GM23338 (cell line): ENCODE data around the gene HS3ST6. TPM values are rescaled to one million over a fixed set of nuclear protein-coding genes. Genes with fewer than 3 reads are reported as not detected.

ENCODE experiments used
- ATAC-seq: fragments of 200-7000 bp; cut with Tn5 transposase; 3 replicates; pipeline ENCODE4 v1.9.1; 2020
- DNase-seq: peaks from one replicate; pipeline ENCODE4 v3.0.0-alpha.2; 2015; ENCODE audit warnings: low spot score
- H2AFZ ChIP-seq: fragments of 200-600 bp; sonication (generic); 2 replicates; pipeline ENCODE4 v1.8.0; 2016; ENCODE audit warnings: antibody characterized with exemption, mild to moderate bottlenecking, moderate library complexity
- H3F3A ChIP-seq: fragments of 200-600 bp; sonication (generic); replicated peaks from 2 replicates; pipeline ENCODE4 v1.8.0; 2017; ENCODE audit warnings: antibody characterized with exemption, mixed run types, low read depth
- H3K27ac ChIP-seq: fragments of 200-600 bp; sonication (generic); 2 replicates; pipeline ENCODE4 v1.6.1; 2016; ENCODE audit warnings: low read depth
- H3K27me3 ChIP-seq: fragments of 200-600 bp; sonication (generic); 2 replicates; pipeline ENCODE4 v1.8.0; 2016; ENCODE audit warnings: mild to moderate bottlenecking, mixed run types, moderate library complexity; ENCODE audit not compliant: insufficient read depth
- H3K36me3 ChIP-seq: fragments of 200-600 bp; sonication (generic); 2 replicates; pipeline ENCODE4 v1.8.0; 2016; ENCODE audit warnings: mild to moderate bottlenecking; ENCODE audit not compliant: insufficient read depth
- H3K4me1 ChIP-seq: fragments of 200-600 bp; sonication (generic); 2 replicates; pipeline ENCODE4 v1.8.0; 2016; ENCODE audit warnings: mild to moderate bottlenecking, moderate library complexity; ENCODE audit not compliant: insufficient read depth
- H3K4me2 ChIP-seq: fragments of 200-600 bp; sonication (generic); 2 replicates; pipeline ENCODE4 v1.7.1; 2017; ENCODE audit warnings: mixed run types
- H3K4me3 ChIP-seq: fragments of 200-600 bp; sonication (generic); 2 replicates; pipeline ENCODE4 v1.6.1; 2016; ENCODE audit warnings: mixed run types
- H3K79me2 ChIP-seq: fragments of 200-600 bp; sonication (generic); replicated peaks from 2 replicates; pipeline ENCODE4 v1.8.0; 2017; ENCODE audit warnings: mild to moderate bottlenecking; ENCODE audit not compliant: insufficient read depth
- H3K9me2 ChIP-seq: fragments of 200-600 bp; sonication (generic); 2 replicates; pipeline ENCODE4 v1.8.0; 2017; ENCODE audit not compliant: insufficient read depth
- H4K20me1 ChIP-seq: fragments of 200-600 bp; sonication (generic); replicated peaks from 2 replicates; pipeline ENCODE4 v1.8.0; 2017; ENCODE audit warnings: mild to moderate bottlenecking; ENCODE audit not compliant: insufficient read depth
- H3K27ac Mint-ChIP-seq: 2 replicates; pipeline ENCODE4 v1.8.0; 2020; ENCODE audit warnings: inconsistent platforms, mild to moderate bottlenecking, moderate library complexity, mixed read lengths
- H3K27me3 Mint-ChIP-seq: 3 replicates; pipeline ENCODE4 v1.8.0; 2022; ENCODE audit warnings: low read depth, mild to moderate bottlenecking, moderate library complexity, mixed read lengths, inconsistent platforms; ENCODE audit not compliant: insufficient read depth, poor library complexity
- H3K36me3 Mint-ChIP-seq: 3 replicates; pipeline ENCODE4 v1.8.0; 2021; ENCODE audit warnings: low read depth, mild to moderate bottlenecking, inconsistent platforms, moderate library complexity, mixed read lengths
- H3K4me1 Mint-ChIP-seq: 3 replicates; pipeline ENCODE4 v1.8.0; 2020; ENCODE audit warnings: mild to moderate bottlenecking, inconsistent platforms, mixed read lengths
- H3K4me3 Mint-ChIP-seq: 3 replicates; pipeline ENCODE4 v1.8.0; 2021; ENCODE audit warnings: moderate library complexity, mild to moderate bottlenecking, inconsistent platforms, mixed read lengths
- H3K9me3 Mint-ChIP-seq: 3 replicates; pipeline ENCODE4 v1.8.0; 2020; ENCODE audit warnings: moderate library complexity, mild to moderate bottlenecking, inconsistent platforms, mixed read lengths
- CREB1 ChIP-seq: fragments of 250-450 bp; sonication (Bioruptor Pico); IDR thresholded peaks from 2 replicates; pipeline ENCODE4 v1.5.0; 2020; ENCODE audit warnings: low read depth, mild to moderate bottlenecking, moderate library complexity
- CTCF ChIP-seq, 2 experiments: fragments of 200-600 bp in 1 of 2; sonication (generic) in 1 of 2; conservative IDR thresholded peaks; 2 replicates each; pipeline versions ENCODE4 v1.5.1 to v1.6.1; 2016 to 2017; ENCODE audit warnings: antibody characterized with exemption in 2 of 2, low read depth in 2 of 2, mild to moderate bottlenecking in 2 of 2, moderate library complexity in 1 of 2
- ETS1 ChIP-seq: IDR thresholded peaks from 2 replicates; pipeline ENCODE4 v1.6.1; 2016; ENCODE audit warnings: antibody characterized with exemption
- EZH2 ChIP-seq: fragments of 200-600 bp; sonication (generic); IDR thresholded peaks from one replicate; pipeline ENCODE4 v1.8.0; 2017; ENCODE audit warnings: antibody characterized with exemption, mild to moderate bottlenecking, low read depth; ENCODE audit not compliant: unreplicated experiment
- EZH2phosphoT487 ChIP-seq: fragments of 200-600 bp; sonication (generic); IDR thresholded peaks from one replicate; pipeline ENCODE4 v1.8.1; 2018; ENCODE audit warnings: antibody characterized with exemption; ENCODE audit not compliant: unreplicated experiment
- JUNB ChIP-seq: IDR thresholded peaks from one replicate; pipeline ENCODE4 v1.6.1; 2016; ENCODE audit warnings: antibody characterized with exemption; ENCODE audit not compliant: unreplicated experiment
- NANOG ChIP-seq: IDR thresholded peaks from 2 replicates; pipeline ENCODE4 v1.6.1; 2016; ENCODE audit warnings: antibody characterized with exemption, borderline replicate concordance
- POLR2AphosphoS5 ChIP-seq: IDR thresholded peaks from 2 replicates; pipeline ENCODE4 v1.6.1; 2016; ENCODE audit warnings: antibody characterized with exemption, low read depth
- REST ChIP-seq: IDR thresholded peaks from one replicate; pipeline ENCODE4 v1.6.1; 2018; ENCODE audit warnings: antibody characterized with exemption; ENCODE audit not compliant: unreplicated experiment
- STAT1 ChIP-seq: IDR thresholded peaks from one replicate; pipeline ENCODE4 v1.6.1; 2016; ENCODE audit warnings: antibody characterized with exemption; ENCODE audit not compliant: unreplicated experiment
- ZNF114 ChIP-seq: fragments of 250-450 bp; sonication (Bioruptor Pico); IDR thresholded peaks from 2 replicates; pipeline ENCODE4 v1.5.0; 2020; ENCODE audit warnings: mild to moderate bottlenecking, moderate library complexity
- ZNF331 ChIP-seq: fragments of 250-450 bp; sonication (Bioruptor Pico); IDR thresholded peaks from 2 replicates; pipeline ENCODE4 v1.5.0; 2020; ENCODE audit warnings: low read depth, mild to moderate bottlenecking, moderate library complexity
- ZNF462 ChIP-seq: fragments of 250-450 bp; sonication (Bioruptor Pico); IDR thresholded peaks from 2 replicates; pipeline ENCODE4 v1.5.0; 2020; ENCODE audit warnings: mild to moderate bottlenecking, moderate library complexity
- long read RNA-seq: library from polyadenylated mRNA; unstranded; transcript quantifications from one replicate; pipeline ENCODE4 v2.0.0, GENCODE V29; 2020; ENCODE audit not compliant: unreplicated experiment
- polyA plus RNA-seq: library from polyadenylated mRNA; unstranded; fragments of >200 nt; fragmentation: Nextera tagmentation; extraction: Ambion mirVana; gene quantifications from 2 replicates; pipeline ENCODE4 v1.2.1, GENCODE V29; 2016
- total RNA-seq: library from RNA; depleted of rRNA; stranded (reverse); fragments of >200 nt; shearing (Covaris generic); gene quantifications from 2 replicates; pipeline ENCODE4 v1.2.3, GENCODE V29; 2014; rRNA removed

HS3ST6 gene
- total RNA-seq (not detected in 2 replicates), polyA plus RNA-seq (0.17 and 0.21 TPM in 2 replicates)
- long read RNA-seq, result 0 reads

- H3K36me3 Mint-ChIP-seq, result no peaks in the 10 kb centered on the region; the same call in 2 of the 3 replicates
- H3K4me1 Mint-ChIP-seq, result peaks cover 31% of the 10 kb centered on the region
- Histone ChIP-seq H3K79me2 (no peaks in the 10 kb centered on the region), H4K20me1 (no peaks in the 10 kb centered on the region), H3K36me3 (no peaks in the 10 kb centered on the region), H2AFZ (peak within 1 kb of the TSS; percentile 69; the same call in 1 of the 2 replicates), H3K4me1 (peaks cover 32% of the 10 kb centered on the region), H3K4me2 (peak within 1 kb of the TSS; percentile 82), H3K9me2 (no peaks in the 10 kb centered on the region), H3K27me3 (peaks cover 80% of the 10 kb centered on the region), H3K27ac (no peak within 1 kb of the TSS), H3K4me3 (peak within 1 kb of the TSS; percentile 55), H3F3A (0 out of 2 replicates have a peak, but pooled peaks cover 6% of the 10 kb centered on the region)
- H3K27ac Mint-ChIP-seq, result no peak within 1 kb of the TSS
- peak; percentile 8 for ATAC-seq
- H3K9me3 Mint-ChIP-seq, result no peaks in the 10 kb centered on the region
- TF ChIP-seq ETS1 (no peak), ZNF114 (CRISPR knock-in tag) (no peak), EZH2 (peak; percentile 73), JUNB (no peak), CTCF (conservative IDR thresholded peaks at IDR 0.05; ENCODE audit: low read depth in 2 of 2) (no peak), POLR2AphosphoS5 (no peak), ZNF331 (CRISPR knock-in tag) (no peak), EZH2phosphoT487 (peak; percentile 38), REST (no peak), NANOG (no peak), STAT1 (no peak), CREB1 (no peak), ZNF462 (CRISPR knock-in tag) (no peak)
- DNase-seq, result peak; percentile 60
- H3K4me3 Mint-ChIP-seq, result peak within 1 kb of the TSS; percentile 66
- peaks cover 83% of the 10 kb centered on the region for H3K27me3 Mint-ChIP-seq
Observed at GRCh38 chr16:1918351-1919326, at the start of gene HS3ST6. HS3ST6 (minus strand) TSS chr16:1918415; CDS start chr16:1918323, 92 bp downstream.
